ENCODE measurements around the gene HOOK1. TPM values are rescaled to one million over a fixed set of nuclear protein-coding genes. Genes with fewer than 3 reads are reported as not detected.
"Not testable (repeated sequence)": the region's sequence is repeated elsewhere in the genome, so short reads cannot be mapped to it uniquely, and the experiment has no call there.

Gene HOOK1
- total RNA-seq, 1 experiment from 2014 or later = 94.4 TPM

- no peak for DNase-seq (ENCODE audit: low spot score)
Observed at GRCh38 chr1:59819566-59820438, 5.1 kb downstream of the HOOK1 start.

DNA sequence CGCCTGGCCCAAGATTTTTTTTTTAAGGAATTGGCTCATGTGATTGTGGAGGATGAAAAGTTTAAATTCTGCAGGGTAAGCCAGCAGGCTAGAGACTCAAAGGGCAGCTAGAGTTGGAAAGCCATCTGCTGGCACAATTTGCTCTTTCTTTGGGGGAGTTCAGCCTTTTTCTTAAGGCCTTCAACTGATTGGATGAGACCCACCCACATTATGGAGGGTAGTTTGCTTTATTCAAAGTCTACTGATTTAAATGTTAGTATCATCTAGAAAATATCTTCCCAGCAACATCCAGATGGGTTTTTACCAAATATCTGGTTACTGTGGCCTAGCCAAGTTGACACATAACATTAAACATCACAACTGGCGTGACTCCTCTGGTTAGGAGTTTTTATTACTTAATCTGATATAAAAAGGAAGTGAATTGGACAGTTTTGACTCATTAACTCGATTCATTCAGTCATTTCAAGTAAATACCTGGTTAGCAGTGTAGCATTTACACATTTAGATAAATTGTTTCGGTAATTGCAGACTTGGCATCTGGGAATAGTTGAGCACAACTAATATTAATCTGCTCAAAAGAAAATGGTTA is 12.4 kb downstream of the HOOK1 start:
- DNase-seq (ENCODE audit: low spot score) = no peak

GRCh38 chr1:59828160-59828559 is 13.4 kb downstream of the HOOK1 start:
- no peak for DNase-seq (ENCODE audit: low spot score)

DNA sequence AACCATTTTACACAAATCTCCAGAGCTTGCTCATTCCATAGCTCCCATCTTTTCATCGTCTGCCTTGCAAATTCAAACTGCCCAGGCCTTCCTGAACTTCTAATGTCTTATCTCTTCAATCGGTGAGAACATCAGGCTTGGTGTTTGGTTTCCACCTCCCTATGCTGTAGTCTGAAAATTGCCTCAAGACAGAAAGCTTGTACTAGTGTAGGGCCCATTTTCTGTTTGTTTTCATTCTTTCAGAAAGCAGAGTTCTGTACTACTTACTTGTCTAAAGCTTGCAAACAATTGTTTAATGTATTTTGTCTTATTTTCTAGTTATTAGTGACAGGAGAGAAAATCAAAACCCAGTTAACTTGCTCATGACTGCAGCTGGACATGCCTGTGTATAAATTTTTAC is 16.8 kb downstream of the HOOK1 start:
- no peak for DNase-seq (ENCODE audit: low spot score)

GRCh38 chr1:59833022-59833421 is 18.3 kb downstream of the HOOK1 start:
- no peak for DNase-seq (ENCODE audit: low spot score)

DNA sequence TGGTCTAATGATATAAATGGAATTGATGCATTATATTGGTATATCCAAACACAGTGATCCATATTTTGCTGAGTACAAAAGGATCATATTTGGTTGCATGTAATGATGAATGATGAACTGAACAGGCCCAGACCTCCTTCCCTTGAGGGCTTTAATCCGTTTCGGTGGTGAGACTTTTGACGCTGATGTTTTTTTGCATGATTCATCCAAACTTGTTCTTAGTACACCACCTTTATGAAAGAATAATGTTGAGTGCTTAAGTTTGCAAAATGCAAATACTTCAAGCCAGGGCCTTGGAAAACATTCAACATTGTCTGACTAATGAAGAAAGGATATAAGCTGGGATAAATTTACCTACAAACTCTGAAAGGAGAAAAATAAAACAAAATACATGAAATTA is 19.2 kb downstream of the HOOK1 start:
- DNase-seq (ENCODE audit: low spot score) = no peak

DNA sequence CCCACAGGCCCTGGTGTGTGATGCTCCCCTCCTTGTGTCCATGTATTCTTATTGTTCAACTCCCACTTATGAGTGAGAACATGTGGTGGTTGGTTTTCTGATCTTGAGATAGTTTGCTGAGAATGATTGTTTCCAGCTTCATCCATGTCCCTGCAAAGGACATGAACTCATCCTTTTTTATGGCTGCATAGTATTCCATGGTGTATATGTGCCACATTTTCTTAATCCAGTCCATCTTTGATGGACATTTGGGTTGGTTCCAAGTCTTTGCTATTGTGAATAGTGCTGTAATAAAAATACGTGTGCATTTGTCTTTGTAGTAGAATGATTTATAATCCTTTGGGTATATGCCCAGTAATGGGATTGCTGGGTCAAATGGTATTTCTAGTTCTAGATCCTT is 23.1 kb downstream of the HOOK1 start:
- not testable (repeated sequence) for DNase-seq (ENCODE audit: low spot score)

GRCh38 chr1:59845091-59845490 is 30.3 kb downstream of the HOOK1 start:
- DNase-seq (ENCODE audit: low spot score) = no peak

- no peak for DNase-seq (ENCODE audit: low spot score)
Observed at GRCh38 chr1:59846209-59846894, 31.6 kb downstream of the HOOK1 start.

- DNase-seq (ENCODE audit: low spot score) = no peak
Observed at GRCh38 chr1:59846895-59847282, 32.1 kb downstream of the HOOK1 start.

GRCh38 chr1:59852117-59852516 is 37.4 kb downstream of the HOOK1 start:
- DNase-seq (ENCODE audit: low spot score) = no peak

DNA sequence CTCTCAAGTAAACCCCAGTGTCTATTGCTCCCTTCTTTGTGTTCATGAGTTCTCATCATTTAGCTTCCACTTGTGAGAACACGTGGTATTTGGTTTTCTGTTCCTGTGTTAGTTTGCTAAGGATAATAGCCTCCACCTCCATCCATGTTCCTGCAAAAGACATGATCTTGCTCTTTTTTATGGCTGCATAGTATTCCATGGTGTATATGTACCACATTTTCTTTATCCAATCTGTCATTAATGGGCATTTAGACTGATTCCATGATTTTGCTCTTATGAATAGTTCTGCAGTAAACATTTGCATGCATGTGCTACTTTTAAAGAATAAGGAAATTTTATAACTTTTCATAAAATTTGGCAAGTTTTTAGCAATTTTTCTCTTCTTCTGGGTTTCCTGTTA is 40.5 kb downstream of the HOOK1 start:
- DNase-seq (ENCODE audit: low spot score) = not testable (repeated sequence)

DNA sequence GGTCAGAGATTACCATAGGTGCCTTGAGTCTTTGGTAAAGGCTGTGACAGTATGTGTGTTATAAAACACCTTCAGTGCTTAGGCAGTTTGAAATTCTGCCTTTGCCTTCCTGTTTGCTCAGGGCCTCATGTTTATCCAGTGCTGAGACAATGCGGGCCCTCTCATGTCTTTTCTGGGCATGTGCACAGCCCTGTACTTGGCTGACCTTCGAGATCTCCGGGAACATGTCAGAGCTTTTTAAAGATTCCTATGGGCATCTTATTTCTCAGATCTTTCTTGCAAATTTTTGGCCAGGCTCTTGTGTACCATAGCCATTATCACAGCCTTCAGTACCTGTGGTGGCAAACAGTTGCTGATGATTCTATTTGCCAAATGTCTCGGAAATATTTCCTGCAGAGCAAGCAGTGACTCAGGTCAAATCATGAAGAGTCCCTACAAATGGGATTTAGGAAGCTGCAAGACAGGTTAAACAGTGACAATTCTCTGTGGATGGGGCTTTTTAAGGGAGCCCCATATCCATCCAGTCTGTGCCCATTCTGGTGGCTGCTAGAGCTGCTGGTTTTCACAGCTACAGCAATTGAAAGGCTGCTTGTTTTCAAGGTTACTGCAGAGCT is 42.1 kb downstream of the HOOK1 start:
- no peak for DNase-seq (ENCODE audit: low spot score)

GRCh38 chr1:59857679-59858354 is 43.1 kb downstream of the HOOK1 start:
- DNase-seq (ENCODE audit: low spot score) = no peak

DNA sequence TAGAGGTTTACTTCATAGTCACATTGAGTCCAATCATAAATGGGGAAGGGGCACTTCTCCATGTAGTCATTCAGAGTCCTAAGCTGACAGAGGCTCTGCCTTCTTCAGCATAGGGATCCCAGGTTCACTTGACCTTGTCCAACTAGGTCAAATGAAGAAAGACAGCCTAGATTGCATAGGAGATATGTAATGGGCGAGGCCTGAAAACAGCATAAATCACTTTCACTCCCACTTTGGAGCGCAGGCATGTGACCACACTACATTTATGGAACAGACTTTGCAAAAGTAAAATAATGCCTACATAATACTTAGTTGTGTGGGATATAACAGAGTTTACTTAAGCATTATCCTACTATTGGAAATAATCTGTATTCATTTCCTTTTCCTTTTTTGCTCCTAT is 51.7 kb downstream of the HOOK1 start:
- no peak for DNase-seq (ENCODE audit: low spot score)

DNA sequence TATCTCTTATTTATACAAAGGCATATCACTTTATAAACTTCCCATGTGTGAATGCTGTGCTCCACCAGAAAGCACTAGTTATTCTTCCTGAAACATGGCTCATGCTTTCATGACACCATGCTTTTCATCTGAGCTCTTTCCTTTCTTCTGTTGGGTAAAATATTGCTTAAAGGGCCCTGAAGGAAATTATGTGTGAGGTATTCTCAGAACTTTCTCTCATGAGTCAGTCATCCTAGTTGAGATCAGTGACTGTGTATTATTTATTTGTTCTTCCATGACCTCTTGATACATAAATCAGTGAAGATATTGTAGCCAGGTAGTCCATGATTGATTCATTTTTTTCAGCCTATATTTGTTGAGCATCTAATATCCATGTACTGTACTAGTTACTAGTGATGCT is 57.0 kb downstream of the HOOK1 start:
- no peak for DNase-seq (ENCODE audit: low spot score)

DNA sequence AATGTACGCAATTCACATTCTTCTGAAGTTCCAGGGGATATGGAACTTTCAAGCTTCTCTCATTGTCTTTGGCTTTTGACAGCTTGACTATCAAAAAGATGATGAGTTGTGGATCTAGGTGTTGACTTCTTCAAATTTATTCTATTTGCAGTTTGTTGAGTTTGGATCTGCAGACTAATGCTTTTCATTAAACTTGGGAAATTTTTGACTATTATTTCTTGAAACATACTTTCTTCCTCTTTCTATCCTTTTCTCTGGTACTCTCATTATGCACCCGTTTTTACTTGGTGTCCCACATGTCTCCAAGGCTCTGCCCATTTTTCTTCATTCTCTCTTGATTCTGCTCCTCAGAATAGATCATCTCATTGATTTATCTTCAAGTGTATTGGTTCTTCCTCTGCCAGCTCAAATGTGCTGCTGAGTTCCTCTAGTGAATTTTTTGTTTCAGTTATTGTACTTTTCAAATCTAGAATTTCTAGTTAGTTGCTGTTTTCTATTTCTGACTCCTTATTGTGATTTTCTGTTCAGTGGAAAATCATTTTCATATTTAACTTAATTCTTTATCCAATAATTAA is 62.4 kb downstream of the HOOK1 start:
- no peak for DNase-seq (ENCODE audit: low spot score)

GRCh38 chr1:59878370-59878769 is 63.6 kb downstream of the HOOK1 start:
- DNase-seq (ENCODE audit: low spot score) = no peak

DNA sequence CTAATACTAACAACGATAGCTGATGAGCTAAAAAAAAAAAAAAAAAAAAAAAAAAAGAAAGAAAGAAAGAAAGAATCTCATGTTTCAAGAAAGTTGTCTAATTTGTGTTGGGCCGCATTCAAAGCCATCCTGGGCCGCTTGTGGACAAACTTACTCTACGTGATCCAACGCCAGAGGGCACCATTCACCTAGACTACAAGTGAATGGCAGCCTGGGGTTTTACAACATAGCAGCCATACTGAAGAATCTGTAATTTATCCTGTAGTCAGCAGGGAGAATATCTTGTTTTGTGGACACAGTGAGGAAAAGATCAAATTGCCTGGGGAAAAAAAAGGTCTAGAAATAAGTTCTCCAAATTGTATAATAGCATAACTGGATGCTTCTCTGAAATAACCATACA is 64.8 kb downstream of the HOOK1 start:
- peak; percentile 79 for DNase-seq (ENCODE audit: low spot score)

- no peak for DNase-seq (ENCODE audit: low spot score)
Observed at GRCh38 chr1:59879996-59880505, 65.3 kb downstream of the HOOK1 start.

- no peak for DNase-seq (ENCODE audit: low spot score)
Observed at GRCh38 chr1:59880735-59881134, 66.0 kb downstream of the HOOK1 start.
